Measurements from ENCODE around the gene CRYZL1.
"Not testable (repeated sequence)": the region's sequence is repeated elsewhere in the genome, so short reads cannot be mapped to it uniquely, and the experiment has no call there.

Gene CRYZL1

DNA sequence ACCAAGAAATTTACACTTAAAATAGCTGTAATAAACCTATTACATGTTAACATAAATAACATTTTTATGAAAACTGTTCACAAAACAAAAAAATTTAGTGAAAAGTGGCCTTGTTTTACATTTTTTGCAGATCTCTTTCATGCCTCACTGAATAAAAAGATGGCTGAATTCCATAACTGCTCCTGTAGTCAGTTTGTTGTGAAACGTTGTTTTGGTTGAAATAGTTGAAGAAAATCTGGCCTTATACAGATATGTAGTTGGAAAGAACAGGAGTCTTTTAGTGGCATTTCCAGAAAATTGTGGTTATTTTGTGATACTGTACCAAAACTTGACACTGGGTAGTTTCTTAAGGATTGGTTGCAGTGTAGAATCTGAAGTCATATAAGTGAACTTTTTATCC lies 18.9 kb upstream of the CRYZL1 start:
- no peak for DNase-seq

DNA sequence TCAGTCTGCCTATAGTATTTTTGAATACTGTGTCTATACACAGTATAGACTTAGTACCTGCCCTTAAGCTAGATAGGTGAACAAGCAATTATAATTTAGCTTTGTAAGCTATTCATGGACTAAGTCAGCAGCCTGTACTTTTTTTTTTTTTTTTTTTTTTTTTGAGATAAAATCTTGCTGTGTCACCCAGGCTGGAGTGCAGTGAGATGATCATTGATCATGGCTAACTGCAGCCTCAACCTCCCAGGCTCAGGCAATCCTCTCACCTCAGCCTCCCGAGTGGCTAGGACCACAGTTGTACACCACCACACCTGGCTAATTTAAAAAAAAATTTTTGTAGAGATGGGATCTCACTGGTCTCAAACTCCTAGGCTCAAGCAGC lies 18.0 kb upstream of the CRYZL1 start:
- no peak for DNase-seq

DNA sequence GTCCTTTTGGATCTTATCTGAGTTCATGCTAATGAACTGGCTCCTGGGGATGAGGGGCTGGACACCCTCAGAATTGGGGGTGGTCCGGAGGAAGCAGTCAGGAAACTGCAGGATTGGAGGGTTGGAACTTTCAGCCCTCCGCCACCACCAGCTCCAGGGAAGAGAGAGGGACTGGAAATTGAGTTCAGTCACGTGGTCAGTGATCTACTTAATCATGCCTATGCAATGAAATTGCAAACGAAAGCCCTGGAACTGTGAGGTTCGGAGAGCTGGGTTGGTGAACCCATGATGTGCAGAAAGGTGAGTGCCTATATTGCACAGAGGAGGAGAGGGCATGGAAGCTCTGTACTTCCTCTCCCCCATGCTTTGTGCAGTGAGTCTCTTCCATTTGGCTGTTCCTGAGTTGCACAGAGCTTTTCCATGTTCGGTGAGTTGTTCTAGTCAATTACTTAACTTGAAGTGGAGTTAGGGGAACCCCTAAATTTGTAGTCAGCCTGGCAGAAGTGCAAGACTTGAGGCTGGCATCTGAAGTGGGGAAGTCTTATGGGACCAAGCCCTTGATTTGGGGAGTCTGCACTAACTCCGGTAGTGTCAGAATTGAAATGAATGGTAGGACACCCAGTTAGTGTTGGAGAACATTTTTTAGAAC lies 17.5 kb upstream of the CRYZL1 start:
- DNase-seq, result no peak

DNA sequence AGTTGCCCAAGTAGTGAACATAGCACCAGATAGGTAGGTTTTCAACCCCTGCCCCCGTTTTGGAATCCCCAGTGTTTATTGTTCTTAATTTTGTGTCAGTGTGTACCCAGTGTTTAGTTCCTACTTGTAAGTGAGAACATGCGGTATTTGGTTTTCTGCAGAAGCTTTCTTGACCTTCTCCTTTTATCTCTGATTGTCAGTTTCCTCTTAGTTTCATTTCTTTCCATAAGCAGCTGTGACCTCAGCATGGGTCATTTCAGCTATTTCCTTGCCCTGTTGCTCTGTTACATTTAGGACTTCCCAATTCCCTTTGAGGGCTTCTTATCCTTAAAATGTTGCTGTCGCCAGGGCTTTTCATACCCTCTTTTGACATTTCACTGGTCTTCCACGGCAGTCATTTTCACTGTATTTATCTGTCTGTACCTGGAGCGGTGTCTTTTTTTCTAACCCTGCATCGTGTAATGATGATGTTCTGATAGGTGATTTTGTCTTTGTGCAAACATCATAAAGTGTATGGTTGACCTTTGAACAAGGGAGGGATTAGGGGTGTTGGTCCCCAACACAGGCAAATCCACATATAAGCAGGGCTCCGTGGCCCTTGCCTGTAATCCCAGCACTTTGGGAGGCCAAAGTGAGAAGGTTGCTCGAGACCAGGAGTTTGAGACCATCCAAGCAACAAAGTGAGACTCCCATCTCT lies 15.7 kb upstream of the CRYZL1 start:
- no peak for DNase-seq

DNA sequence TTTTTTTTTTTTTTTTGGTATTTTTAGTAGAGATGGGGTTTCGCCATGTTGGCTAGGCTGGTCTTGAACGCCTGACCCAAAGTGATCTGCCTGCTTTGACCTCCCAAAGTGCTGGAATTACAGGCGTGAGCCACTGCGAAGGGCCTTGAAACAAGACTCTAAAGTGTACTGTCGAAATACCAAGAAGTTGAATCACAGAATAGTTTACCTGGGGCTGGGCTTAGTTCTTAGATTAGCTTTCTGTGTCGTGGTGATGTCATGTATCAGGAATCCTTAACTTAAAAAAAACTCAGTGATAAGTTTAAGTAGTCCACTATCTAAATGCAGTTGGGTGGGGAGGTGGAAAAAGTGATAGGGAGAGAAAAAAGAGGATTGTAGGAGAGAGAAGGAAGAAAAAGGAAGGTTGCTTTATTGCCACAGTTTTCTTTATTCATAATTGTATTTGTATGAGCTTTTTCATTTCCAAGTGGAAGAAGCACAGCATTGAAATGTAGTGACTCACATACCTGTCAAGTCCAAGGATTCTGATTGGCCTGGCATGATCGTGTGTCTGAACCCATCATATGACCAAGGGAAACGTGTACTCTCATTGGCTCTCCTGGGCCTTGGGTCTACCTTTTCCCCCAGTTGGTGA lies 14.2 kb upstream of the CRYZL1 start:
- DNase-seq, result no peak

DNA sequence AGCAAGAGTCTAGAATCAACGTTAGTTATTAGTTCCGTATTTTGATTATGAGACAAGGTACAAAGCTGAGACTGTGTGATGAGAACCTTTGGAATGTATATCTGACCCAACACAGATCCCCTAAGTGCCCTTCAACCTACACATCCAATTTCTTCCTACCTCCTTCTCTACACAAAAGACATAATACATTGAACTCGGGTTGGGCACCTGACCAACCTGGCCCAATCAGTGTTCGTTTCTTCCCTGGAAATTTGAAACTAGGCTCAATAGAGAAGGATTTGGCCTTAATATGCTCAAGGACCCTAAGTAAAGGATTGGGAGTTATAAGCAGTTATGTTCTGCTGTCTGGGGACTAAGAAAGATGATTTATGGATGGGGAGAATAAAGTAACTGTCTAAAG lies 12.9 kb upstream of the CRYZL1 start:
- no peak for DNase-seq

DNA sequence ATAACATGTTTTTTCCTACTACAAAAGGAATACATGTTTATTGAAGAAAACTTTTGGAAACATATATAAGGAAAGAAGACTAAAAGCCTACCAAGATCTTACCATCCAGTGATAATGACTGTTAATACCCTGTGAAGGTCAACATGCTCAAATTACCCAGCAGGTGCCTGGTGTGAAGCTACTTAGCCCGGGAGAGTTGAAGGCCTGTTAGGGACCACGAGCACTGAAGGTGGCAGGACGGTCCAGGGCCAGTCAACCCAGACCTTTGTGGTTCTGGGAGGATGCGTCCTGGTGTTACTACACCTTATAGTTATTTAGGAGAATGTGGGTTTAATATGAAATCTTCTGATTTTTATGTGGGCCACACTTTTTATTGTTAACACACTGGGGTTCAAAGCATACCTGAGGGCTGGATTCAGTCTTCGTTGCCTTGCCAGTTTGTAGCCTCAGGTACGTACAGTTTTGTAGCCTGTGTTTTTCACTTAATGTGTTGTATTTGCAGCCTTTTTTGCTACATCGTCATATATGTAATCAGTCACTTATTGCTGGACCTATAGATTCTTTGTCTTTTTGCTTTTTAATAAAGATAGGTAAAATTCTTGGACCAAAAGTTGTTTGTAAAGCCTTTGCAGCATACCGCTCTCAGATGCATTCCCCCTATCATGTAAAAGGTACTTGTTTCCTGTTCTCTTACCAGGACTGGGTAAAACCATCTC lies 10.6 kb upstream of the CRYZL1 start:
- no peak for DNase-seq

DNA sequence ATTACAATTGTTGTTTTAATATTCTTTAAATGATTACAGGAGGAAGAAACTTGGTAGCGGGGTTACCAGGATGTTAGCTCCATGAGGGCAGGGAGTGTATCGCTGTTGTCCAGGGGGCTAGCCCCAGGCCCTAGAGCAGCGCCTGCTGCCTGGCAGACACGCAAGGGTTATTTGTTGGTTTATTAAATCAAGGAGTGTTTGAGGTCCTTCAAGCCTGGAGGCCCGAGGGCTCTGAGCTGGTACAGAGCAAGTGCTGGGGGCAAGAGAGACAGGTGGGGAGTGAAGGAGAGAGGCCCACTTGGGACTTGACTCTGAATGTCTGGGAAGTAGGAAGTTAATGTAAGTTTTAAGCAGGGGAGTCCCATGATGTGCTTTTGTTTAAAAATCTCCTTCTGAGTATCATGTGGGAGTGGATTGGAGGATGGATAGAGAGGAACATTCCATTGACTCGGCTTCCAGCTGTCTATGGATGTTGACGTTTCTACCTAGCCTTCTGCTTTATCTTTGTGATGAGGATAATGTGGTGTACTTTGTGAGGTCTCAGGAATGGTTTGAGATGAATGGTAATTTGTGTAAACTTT lies 9.5 kb upstream of the CRYZL1 start:
- DNase-seq, result no peak

DNA sequence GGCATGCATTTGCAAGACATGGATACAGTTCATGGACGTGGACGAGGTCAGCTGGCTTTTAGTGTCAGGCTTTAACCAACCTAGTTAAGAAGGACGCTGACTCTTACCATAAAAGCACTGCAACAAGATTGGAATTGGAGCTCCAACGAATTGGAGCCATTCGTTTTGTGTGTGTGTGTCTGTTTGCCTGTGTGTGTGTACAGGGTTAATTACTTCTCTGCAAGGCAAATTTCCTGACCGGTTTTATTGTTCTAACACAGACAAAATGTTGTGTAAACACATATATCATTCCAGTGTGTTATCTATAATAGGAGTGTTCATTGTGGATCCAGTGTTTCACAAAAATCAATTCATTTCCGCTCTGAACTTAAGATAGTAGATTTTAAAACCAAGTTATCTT lies 8.7 kb upstream of the CRYZL1 start:
- no peak for DNase-seq

DNA sequence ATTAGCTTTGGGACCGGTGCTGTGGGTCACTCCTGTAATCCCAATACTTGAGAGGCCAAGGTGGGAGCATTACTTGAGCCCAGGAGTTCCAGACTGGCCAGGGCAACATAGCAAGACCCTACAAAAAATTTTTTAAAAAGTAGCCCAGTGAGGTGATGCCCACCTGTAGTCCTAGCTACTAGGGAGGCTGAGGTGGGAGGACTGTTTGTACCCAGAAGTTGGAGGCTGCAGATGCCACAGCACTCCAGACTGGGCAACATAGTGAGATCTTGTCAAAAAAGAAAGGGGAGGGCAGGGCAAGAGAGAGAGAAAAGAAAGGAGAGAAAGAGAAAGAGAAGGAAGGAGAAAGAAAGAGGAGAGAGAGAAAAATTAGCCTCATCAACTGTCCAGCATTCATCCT lies 7.0 kb upstream of the CRYZL1 start:
- DNase-seq, result no peak

DNA sequence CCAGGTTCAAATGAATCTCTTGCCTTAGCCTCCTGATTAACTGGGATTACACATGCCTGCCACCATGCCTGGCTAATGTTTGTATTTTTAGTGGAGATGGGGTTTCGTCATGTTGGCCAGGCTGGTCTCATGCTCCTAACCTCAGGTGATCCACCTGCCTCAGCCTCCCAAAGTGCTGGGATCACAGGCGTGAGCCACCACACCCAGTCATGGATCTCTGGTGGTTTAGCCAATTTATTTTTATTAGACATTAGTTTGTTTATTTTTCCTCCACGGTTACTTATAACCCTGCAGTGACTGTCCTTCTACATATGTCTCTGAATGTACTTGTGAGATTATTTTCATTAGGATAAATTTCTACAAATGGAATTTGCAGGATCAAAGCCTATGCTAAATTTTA lies 6.0 kb upstream of the CRYZL1 start:
- DNase-seq, result no peak

DNA sequence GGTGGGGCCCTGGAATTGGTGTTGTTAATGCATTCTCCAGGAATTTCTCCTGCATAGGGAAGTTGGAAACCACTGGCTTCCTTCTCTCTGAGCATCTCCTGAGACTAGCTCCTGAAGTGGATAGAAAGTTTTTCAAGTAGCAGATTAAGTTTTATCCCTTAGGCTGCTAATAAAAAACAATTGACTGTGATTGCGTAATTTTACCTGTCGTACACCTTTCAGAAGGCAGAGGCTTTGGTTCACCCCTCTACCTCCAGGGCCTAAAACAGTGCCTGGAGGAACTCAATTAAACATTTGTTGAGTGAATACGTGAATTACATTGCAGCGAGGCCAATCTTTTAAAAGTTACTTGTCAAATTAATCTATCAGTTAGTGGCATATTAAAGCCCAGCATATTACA lies 4.2 kb upstream of the CRYZL1 start:
- no peak for DNase-seq

DNA sequence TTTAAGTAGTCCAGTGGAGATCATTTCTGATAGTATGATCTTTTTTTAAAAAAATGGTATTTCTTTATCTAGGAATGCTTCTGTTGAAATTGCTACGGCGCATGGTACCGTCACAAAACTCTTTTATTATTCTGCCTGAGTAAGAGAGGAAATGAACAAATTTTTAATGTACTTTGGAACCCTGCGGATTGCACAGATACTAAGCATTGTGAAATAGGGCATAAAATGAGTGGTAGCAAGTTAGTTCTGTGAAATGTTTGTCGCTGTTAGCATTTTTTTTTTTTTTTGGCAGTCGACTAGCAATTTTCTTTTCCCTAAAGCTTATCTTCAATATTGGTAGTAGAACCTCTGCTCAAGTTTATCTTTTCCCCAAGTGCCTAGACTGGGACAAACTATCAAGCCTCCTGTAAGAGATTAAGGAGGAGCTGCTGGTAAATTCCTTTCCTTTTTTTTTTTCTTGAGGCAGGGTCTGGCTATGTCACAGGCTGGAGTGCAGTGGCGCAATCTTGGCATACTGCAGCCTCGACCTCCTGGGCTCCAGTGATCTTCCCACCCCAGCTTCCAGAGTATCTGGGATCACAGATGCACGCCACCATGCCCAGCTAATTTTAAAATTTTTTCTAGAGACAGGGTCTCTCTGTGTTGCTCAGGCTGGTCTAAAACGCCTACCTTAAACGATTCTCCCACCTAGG lies 3.0 kb upstream of the CRYZL1 start:
- no peak for DNase-seq

DNA sequence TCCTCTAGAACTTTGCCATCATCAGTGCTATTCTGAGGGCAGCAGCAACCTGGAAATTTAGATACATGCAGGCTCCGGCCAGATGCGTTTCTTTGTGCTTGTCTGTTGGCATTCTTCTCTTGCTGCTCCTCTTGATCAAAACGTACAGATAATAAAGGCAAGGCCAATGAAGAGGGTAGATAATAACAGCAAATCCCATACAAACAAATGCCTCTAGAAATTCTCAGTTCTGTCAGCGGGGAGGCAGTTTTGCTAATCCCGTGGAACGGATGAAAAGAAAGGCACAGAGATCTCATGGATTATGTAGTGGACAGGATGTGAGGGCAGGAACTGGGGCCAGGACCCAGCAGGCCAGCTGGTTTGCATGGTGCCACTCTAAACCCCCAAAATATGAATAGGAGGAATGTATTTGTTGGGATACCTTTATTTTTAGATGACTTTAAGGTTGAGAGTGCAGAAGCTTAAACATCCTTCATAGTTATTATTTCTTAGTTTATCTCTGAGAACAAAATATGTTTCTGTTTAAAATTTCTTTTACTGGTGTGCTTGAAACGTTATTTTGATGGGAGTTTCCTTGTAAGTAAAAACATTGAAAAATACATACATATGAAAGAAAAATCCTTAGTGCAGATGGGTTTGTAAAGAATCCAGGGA lies 2.2 kb upstream of the CRYZL1 start:
- DNase-seq, result no peak

DNA sequence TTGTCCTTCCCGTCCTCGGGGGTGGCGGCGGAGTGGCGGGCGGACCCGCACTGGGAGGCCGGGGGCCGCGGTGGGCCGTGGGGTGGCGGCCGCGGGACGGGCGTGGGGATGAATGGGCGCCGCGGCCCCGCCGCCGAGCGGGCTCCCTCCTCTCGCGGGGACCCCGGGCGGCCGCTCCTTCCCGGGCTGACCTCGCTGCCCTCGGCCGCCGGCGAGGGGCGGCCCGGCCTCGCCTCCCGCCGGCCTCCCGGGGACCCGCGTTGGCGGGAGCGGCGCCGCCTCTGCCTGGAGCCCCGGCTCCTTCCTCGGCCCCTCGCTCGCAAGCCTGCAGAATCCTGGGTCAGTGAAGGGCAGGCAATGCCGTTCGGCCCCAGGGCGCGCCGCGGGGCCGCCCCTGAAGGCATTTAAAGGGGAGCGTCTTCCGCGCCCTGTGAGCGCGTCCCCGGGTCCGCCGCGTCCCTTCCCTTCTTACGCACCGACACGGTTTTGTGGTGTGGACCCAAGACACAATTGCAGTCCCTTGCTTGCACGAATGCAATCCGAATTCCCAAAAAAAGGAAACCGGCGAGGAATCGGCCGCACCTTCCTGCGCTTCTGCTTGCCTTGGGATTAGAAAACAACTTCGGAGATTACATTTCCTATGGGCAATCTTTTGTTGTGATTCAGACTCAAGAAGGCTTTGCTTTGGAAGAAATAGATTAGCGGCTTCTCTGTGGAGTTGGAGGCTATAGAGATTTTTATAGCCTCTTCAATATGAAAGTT lies 1.5 kb upstream of the CRYZL1 start:
- DNase-seq, result no peak

DNA sequence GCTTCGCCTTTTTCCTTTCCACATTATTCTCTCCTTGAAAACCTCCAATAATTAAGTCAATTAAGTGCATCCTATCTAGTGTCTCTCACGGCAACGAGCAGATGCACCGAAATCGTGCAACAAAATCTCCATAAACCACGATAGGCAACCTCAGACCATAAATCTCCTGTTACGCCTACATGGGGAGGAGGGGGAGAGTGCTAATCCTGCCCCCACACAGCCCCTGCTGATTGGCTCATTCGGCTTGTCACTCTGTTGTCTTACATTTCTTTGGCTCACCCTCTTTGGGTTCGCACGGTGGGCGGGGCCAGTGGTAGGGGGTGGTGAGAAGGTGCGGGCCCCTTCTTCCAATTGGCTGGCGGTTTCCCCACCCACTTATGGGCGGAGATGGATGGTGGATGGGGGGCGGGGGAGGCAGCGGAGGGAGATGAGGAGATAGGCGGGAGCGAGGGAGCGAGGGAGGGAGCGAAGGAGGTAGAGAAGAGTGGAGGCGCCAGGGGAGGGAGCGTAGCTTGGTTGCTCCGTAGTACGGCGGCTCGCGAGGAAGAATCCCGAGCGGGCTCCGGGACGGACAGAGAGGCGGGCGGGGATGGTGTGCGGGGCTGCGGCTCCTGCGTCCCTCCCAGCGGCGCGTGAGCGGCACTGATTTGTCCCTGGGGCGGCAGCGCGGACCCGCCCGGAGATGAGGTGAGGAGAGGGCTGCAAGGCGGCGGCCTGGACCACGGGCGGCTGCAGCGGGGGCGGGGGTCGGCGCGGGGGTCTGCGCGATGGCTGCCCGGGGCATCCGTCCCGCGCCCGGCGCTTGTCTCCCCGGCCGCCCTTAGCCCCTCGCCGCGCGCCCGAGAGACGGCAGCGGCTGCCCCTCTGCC lies 720 bp upstream of the CRYZL1 start, which contains the start of gene ITSN1:
TSS of gene ITSN1 (plus strand) at position 475 of the 869 bp plus-strand sequence. CDS start 76,328 bp downstream, outside the sequence.
- peak; percentile 92 for DNase-seq

DNA sequence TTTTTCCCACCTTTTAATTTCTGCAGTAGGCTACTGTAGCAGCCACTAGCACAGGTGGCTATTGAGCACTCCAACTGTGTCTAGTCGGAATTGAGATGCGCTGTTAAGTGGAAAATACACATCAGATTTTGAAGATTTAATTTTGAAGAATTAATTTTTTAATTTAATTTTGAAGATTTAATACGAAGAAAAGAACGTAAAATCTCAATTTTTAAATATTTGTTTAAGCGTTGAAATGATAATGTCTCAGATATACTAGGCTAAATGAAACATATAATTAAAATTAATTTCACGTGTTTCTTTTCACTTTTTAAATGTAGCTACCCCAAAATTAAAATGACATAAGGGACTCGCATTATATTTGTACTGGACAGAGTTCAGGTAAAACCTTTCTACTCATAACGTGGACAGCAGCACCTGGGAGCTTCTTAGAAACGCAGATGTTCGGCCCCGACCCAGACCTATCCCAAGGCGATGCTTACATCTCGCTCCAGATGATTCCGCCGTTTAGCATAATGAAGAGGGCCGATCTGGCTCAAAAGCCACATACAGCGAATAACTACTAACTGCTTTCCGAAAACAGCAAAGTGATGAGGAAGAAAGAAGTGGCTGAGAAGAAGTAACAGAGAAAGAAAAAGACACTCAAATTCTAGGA lies 717 bp downstream of the CRYZL1 start:
- DNase-seq, result no peak

DNA sequence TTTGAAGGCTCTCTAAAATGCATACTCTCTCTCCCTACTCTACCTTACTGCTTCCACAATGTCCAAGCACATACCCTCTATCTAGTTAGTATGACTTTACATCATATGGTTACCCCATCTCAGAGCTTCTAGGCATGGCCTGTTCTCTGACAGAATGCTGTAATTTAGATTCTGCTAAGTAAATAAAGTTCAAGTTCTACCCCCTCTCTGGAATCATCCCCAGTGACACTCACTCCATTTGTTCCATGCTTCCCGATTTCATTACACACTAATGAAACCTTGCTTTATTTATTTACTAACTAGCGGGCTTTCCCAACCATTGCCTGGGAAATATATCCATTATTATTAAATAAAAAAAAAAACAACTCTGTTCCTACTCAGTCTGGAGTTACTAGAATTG lies 7.3 kb downstream of the CRYZL1 start:
- no peak for DNase-seq

DNA sequence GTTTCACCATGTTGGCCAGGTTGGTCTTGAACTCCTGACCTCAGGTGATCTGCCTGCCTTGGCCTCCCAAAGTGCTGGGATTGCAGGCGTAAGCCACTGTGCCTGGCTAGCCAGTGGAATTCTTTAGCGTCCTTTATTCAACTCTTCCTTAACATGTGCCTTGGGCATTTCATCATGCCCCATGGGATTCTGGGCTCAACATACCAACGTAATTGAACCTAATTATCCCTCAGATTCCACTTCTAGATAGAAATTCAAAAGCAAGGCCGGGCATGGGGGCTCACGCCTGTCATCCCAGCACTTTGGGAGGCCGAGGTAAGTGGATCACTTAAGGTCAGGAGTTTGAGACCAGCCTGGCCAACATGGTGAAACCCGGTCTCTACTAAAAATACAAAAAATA lies 15.4 kb downstream of the CRYZL1 start:
- DNase-seq, result not testable (repeated sequence)

DNA sequence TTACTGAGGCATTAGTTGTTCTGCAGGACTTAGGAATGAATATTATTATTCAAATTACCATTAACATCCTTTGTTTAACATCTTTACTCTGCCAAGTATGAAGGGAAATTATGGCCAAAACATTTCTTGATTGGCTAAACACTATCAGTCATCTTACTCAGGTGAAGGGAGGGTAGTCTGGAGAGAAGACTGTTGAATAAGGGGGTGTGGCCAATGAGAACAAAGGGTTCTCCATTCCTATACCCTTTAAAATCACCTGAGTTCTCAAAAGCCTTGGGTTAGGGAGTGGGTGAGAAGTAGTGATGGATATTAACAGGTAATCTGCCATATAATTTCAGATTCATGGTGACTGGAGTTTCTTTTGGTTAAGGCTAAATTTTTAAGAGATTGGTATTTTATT lies 19.3 kb downstream of the CRYZL1 start:
- DNase-seq, result no peak

Measured in GOT3 (cell line).